Ishikawa (cell line): ENCODE data around the gene EIF2B2.

Source experiments
- CEBPB ChIP-seq: IDR thresholded peaks from 2 replicates; pipeline ENCODE4 v1.6.1; 2012
- CREB1 ChIP-seq: IDR thresholded peaks from 2 replicates; pipeline ENCODE4 v1.6.1; 2012; ENCODE audit warnings: low read depth
- EGR1 ChIP-seq: IDR thresholded peaks from 2 replicates; pipeline ENCODE4 v1.6.1; 2012
- EP300 ChIP-seq: IDR thresholded peaks from 2 replicates; pipeline ENCODE4 v1.6.1; 2012; ENCODE audit warnings: borderline replicate concordance
- FOXM1 ChIP-seq: IDR thresholded peaks from 2 replicates; pipeline ENCODE4 v1.6.1; 2012; ENCODE audit warnings: low read depth, borderline replicate concordance
- MAX ChIP-seq: IDR thresholded peaks from 2 replicates; pipeline ENCODE4 v1.6.1; 2012
- NFIC ChIP-seq: IDR thresholded peaks from 2 replicates; pipeline ENCODE4 v1.6.1; 2012
- RAD21 ChIP-seq: IDR thresholded peaks from 2 replicates; pipeline ENCODE4 v1.6.1; 2012; ENCODE audit warnings: low read depth
- REST ChIP-seq: IDR thresholded peaks from 2 replicates; pipeline ENCODE4 v1.6.1; 2012; ENCODE audit warnings: low read depth, mild to moderate bottlenecking
- TAF1 ChIP-seq: IDR thresholded peaks from 2 replicates; pipeline ENCODE4 v1.6.1; 2012; ENCODE audit warnings: low read depth, mild to moderate bottlenecking
- TCF12 ChIP-seq: IDR thresholded peaks from 2 replicates; pipeline ENCODE4 v1.6.1; 2012; ENCODE audit warnings: low read depth
- TEAD4 ChIP-seq: IDR thresholded peaks from 2 replicates; pipeline ENCODE4 v1.6.1; 2012
- USF1 ChIP-seq: IDR thresholded peaks from 2 replicates; pipeline ENCODE4 v1.6.1; 2012
- YY1 ChIP-seq: IDR thresholded peaks from 2 replicates; pipeline ENCODE4 v1.6.1; 2012; ENCODE audit warnings: low read depth
- ZBTB7A ChIP-seq: IDR thresholded peaks from 2 replicates; pipeline ENCODE4 v1.6.1; 2012; ENCODE audit warnings: low read depth

Gene EIF2B2

GRCh38 chr14:75041613-75042012, 38.9 kb downstream of the EIF2B2 start:
- no peak for TF ChIP-seq REST
- no peak for TF ChIP-seq NFIC
- TF ChIP-seq YY1, result no peak
- TF ChIP-seq MAX, result no peak
- no peak for TF ChIP-seq TAF1
- no peak for TF ChIP-seq ZBTB7A

- no peak for TF ChIP-seq TAF1
- no peak for TF ChIP-seq EP300
- TF ChIP-seq USF1, result no peak
- TF ChIP-seq TEAD4, result no peak
- TF ChIP-seq ZBTB7A, result no peak
- no peak for TF ChIP-seq REST
- TF ChIP-seq CREB1, result no peak
- no peak for TF ChIP-seq RAD21
- no peak for TF ChIP-seq EGR1
- no peak for TF ChIP-seq YY1
Observed at GRCh38 chr14:75042035-75042434, 39.3 kb downstream of the EIF2B2 start.

GRCh38 chr14:75044322-75044721, 41.6 kb downstream of the EIF2B2 start:
- TF ChIP-seq ZBTB7A (no peak), MAX (no peak), TEAD4 (no peak), YY1 (no peak), CREB1 (no peak), RAD21 (no peak), REST (no peak), FOXM1 (no peak), CEBPB (no peak), USF1 (no peak), TAF1 (no peak), EGR1 (no peak)

- TF ChIP-seq EP300 (no peak), YY1 (no peak), NFIC (no peak), EGR1 (no peak), FOXM1 (no peak), RAD21 (no peak), CREB1 (no peak), TCF12 (no peak), TAF1 (no peak), MAX (no peak), USF1 (no peak), REST (no peak), CEBPB (no peak), TEAD4 (no peak), ZBTB7A (no peak)
Observed at GRCh38 chr14:75044752-75045151, 42.0 kb downstream of the EIF2B2 start.
